T-helper 1 cell (primary cell): ENCODE measurements around the gene NUP160.
"Not testable (repeated sequence)": the region's sequence is repeated elsewhere in the genome, so short reads cannot be mapped to it uniquely, and the experiment has no call there.

ENCODE experiments used
- DNase-seq, 5 donors: peaks; one replicate each; pipeline ENCODE4 v3.0.0-alpha.2; 2012 to 2020

Gene NUP160

GRCh38 chr11:47863898-47864430 is 15.8 kb upstream of the NUP160 start:
- DNase-seq = no peak

GRCh38 chr11:47863189-47863897 is 15.2 kb upstream of the NUP160 start:
- peak in 1 of 5 donors; percentile 78 for DNase-seq

DNA sequence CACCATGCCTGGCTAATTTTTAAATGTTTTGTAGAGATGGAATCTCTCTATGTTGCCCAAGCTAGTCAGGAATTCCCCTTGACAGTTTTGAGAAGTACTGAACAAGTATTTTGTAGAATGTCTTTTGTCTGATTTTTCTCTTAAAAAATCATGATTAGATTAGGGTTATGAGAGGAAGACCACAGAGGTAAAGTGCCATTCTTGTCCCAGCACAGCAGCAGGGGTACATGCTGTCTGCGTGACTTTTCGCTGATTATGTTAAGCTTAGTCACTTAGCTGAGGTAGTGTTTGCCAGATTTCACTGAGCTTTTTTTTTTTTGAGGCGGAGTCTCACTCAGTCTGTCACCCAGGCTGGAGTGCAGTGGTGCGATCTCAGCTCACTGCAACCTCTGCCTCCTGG is 13.6 kb upstream of the NUP160 start:
- DNase-seq = peak in 1 of 5 donors; percentile 17

- no peak for DNase-seq
Observed at GRCh38 chr11:47860536-47860935, 12.4 kb upstream of the NUP160 start.

DNA sequence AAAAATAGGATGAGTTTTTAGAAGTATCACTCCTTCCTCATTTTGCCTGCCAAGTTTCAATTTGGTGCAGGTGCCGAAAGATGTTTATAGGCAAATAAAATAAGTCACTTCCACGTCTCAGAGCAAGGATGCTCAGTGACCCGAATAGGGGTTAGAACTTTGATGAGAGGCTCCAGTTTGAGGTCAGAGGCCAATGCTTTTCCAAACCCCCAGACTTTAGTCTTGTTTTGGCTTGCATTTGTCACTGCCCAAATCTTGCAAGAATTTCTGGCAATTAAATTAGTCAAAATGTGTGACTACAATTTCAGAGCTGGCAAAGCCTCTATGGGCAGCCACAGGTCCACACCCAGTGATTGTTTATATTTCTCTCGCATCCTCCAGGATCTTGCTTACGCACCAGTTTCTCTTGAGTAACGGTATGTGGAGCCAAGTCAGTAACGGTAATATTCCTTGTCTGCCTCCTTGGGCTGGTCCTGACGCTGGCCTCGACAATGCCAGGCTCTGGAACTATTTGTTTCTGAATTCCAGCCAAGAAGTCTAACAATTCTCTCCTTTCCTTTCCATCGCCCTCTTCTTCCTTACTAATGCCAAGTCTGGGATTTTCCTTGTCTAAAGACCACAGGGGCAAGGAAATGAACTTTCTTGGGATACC is 9.9 kb upstream of the NUP160 start:
- DNase-seq = no peak

GRCh38 chr11:47857485-47857884 is 9.3 kb upstream of the NUP160 start:
- no peak for DNase-seq

GRCh38 chr11:47856186-47856585 is 8.0 kb upstream of the NUP160 start:
- no peak for DNase-seq

DNA sequence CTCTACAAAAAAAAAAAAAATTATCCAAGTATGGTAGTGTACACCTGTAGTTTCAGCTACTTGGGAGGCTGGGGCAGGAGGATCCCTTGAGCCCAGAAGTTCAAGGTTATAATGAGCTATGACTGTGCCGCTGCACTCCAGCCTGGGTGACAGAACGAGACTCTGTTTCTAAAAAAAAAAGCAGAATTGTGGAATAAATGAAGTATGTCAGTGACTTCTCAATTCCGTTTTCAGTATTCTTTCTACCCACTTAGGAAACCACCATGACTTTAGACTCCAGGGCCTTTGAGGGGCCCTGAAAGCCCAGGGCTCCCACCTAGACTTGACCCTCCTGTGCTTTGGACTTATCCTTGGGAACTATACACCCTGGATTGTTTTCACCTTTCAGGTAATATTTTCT is 6.5 kb upstream of the NUP160 start:
- DNase-seq = no peak

DNA sequence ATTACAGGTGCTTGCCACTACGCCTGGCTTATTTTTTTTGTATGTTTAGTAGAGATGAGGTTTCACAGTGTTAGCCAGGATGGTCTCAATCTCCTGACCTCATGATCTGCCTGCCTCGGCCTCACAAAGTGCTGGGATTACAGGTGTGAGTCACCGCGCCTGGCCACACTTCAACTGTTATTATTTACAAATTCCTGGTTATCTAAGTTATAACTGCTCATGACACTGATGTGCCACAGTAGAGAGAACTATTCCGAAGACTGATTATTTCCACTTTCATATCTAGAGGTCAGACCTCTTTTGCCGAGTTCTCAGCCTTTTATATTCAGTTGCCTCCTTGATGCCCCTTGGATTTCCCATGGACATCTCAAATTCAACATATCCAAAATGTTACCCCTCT is 3.9 kb upstream of the NUP160 start:
- DNase-seq = no peak

GRCh38 chr11:47850337-47850736 is 2.2 kb upstream of the NUP160 start:
- DNase-seq = peak in 1 of 5 donors; percentile 18

- DNase-seq = no peak
Observed at GRCh38 chr11:47848700-47849155, 578 bp upstream of the NUP160 start.

DNA sequence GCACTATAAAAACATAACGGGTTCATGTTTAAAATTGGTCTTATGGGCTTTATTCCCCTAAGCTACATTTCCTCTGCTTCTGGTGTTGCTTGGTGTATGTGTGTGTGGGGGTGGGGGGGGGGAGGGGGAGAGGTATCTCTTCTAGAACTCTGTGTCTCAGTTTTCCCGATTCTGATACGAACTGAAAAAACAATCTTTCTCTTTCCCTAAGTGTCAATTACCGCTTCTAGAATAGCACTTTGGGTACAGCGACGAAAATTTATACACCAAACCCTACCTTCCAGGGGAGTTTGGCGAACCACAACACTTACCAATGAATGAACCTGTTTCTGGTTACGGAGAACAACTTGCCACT is 636 bp downstream of the NUP160 start:
- no peak for DNase-seq

- no peak for DNase-seq
Observed at GRCh38 chr11:47846998-47847397, 1.2 kb downstream of the NUP160 start.

- no peak for DNase-seq
Observed at GRCh38 chr11:47843361-47844055, 4.6 kb downstream of the NUP160 start.

DNA sequence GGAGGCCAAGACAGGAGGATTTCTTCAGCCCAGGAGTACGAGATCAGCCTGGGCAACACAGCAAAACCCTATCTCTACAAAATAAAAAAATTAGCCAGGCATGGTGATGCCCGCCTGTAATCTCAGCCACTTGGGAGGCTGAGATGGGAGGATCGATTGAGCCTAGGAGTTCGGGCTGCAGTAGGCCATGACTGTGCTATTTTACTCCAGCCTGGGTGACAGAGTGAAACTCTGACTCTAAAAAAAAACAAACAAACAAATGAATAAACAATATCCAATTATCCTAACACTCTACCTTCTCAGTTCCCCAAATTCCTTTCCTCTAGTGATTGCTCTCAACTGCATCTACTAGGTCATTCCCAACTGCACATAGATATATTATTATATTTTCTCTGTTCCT is 5.4 kb downstream of the NUP160 start:
- DNase-seq = no peak

DNA sequence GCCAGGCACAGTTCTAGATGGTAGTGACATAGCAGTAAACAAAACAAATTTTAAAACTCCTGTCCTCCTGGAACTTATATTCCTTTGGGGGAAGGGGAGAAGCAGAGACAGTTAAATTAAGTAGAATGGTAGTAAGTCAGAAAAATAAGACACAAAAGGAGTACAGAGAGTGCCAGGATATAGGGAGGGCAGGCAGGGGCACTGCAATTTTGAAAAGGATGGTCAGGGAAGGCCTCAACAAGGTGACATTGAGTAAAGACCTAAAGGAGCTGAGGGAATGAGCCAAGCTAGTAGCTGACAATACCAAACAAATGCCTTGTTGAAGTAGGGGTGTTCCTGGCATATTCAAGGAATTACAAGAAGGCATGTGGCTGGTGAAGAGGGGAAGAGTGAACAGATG is 10.2 kb downstream of the NUP160 start:
- DNase-seq = no peak

DNA sequence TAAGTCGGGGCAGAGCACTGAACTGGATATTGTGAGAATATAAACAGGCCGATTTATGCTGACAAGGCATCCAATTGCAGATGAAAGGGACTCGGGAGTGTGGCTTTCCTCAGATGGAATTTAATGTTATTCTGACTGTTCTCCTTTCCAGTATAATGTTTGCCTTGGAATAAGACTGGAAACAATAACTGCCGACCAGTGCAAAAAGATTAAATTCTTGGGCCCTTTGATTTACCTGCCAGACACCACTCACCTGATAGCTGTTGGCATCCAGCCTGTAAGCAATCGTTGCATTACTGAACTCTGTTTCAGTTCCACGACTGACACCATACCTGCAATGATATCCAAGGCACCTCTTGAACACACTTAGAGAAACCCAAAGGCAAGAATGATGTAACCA is 10.9 kb downstream of the NUP160 start:
- no peak for DNase-seq

DNA sequence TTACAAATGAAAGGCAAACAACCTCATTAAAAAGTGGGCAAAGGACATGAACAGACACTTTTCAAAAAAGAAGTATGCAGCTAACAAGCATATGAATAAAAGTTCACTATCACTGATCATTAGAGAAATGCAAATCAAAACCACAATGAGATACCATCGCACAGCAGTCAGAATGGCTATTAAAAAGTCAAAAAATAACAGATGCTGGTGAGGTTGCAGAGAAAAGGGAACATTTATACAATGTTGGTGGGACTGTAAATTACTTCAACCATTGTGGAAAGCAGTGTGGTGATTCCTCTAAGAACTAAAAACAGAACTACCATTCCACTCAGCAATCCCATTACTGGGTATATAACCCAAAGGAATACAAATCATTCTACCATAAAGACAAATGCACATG is 18.1 kb downstream of the NUP160 start:
- DNase-seq = not testable (repeated sequence)

DNA sequence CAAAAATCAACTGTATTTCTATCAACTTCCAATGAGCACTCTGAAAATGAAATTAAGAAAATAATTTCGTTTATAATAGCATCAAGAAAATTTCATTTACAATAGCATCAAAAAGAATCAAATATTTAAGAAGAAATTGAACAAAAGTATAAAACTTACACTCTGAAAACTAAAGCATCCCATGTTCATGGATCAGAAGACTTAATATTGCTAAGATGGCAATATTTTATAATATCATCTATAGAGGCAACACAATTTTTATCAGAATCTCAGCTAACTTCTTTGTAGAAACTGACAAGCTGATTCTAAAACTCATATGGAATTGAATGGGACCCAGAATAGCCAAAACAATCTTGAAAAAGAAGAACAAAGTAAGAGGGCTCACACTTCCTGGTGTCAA is 19.9 kb downstream of the NUP160 start:
- DNase-seq = no peak

DNA sequence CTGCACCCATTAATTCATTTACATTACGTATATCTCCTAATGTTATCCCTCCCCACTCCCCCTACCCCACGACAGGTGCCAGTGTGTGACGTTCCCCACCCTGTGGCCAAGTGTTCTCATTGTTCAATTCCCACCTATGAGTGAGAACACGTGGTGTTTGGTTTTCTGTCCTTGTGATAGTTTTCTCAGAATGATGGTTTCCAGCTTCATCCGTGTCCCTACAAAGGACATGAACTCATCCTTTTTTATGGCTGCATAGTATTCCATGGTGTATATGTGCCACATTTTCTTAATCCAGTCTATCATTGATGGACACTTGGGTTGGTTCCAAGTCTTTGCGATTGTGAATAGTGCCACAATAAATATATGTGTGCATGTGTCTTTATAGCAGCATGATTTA is 25.5 kb downstream of the NUP160 start:
- DNase-seq = not testable (repeated sequence)

GRCh38 chr11:47819743-47820142 is 28.4 kb downstream of the NUP160 start:
- no peak for DNase-seq

GRCh38 chr11:47800759-47801158 is 47.4 kb downstream of the NUP160 start:
- DNase-seq = no peak

DNA sequence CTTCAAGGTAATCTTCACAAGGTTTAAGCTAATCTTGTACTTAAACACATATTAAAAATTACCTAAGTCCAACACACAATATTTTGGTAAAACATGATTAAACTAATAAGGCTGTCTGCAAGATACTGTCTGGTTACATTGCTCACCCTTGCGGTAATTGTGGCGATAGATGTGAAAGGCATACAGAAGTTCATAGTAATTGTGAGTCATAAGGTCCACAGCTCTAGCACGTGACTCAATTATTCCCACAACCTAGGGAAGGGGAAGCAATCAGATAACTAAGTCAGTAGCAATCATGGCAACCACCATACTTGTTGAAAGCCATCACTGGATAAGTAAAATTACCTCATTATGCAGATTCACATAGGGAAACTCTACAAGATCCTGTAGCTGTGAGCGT is 50.5 kb downstream of the NUP160 start:
- DNase-seq = peak in 1 of 5 donors; percentile 65
